Measurements from ENCODE around the gene DGKE.

The DGKE gene

GRCh38 chr17:56850591-56850990 is 16.6 kb downstream of the DGKE start:
- H3K4me3 ChIP-seq (ENCODE audit: low read depth, low read length, poor library complexity, severe bottlenecking), result no peak overlapping the region
- no peak overlapping the region for H2AFZ ChIP-seq (ENCODE audit: low read length)
- no peaks in the 10 kb centered on the region for H3F3A ChIP-seq (ENCODE audit: insufficient read depth, low read length)
- H3K79me2 ChIP-seq (ENCODE audit: insufficient read depth, low read length), result no peaks in the 10 kb centered on the region
- no peaks in the 10 kb centered on the region for H3K27me3 ChIP-seq (ENCODE audit: insufficient read depth, low read length)
- no peaks in the 10 kb centered on the region for H3K9me2 ChIP-seq (ENCODE audit: low read depth, low read length)
- H3K9me3 ChIP-seq (ENCODE audit: low read length), result no peaks in the 10 kb centered on the region
- H3K36me3 ChIP-seq (ENCODE audit: insufficient read depth, low read length), result peaks cover 77% of the 10 kb centered on the region
- H3K9ac ChIP-seq (ENCODE audit: low read length), result no peak overlapping the region
- peaks cover 10% of the 10 kb centered on the region for H3K4me1 ChIP-seq (ENCODE audit: insufficient read depth, low read length, severe bottlenecking)
- peak overlapping the region; percentile 44 for H3K27ac ChIP-seq (ENCODE audit: low read depth, low read length, poor library complexity, severe bottlenecking)
- TF ChIP-seq EZH2 (IDR thresholded peaks at IDR 0.05; ENCODE audit: borderline replicate concordance, low read length), result no peak
- no peak for TF ChIP-seq CTCF (IDR thresholded peaks at IDR 0.05; ENCODE audit: low read length)
- no peaks in the 10 kb centered on the region for H4K20me1 ChIP-seq (ENCODE audit: insufficient read depth, low read length)
- H3K4me2 ChIP-seq (ENCODE audit: low read length), result no peak overlapping the region

- Histone ChIP-seq H3K9ac (ENCODE audit: low read length) (no peak overlapping the region), H3K9me2 (ENCODE audit: low read depth, low read length) (no peaks in the 10 kb centered on the region), H3K27me3 (ENCODE audit: insufficient read depth, low read length) (no peaks in the 10 kb centered on the region), H3F3A (ENCODE audit: insufficient read depth, low read length) (no peaks in the 10 kb centered on the region), H3K4me1 (ENCODE audit: insufficient read depth, low read length, severe bottlenecking) (peaks cover 10% of the 10 kb centered on the region), H3K27ac (ENCODE audit: low read depth, low read length, poor library complexity, severe bottlenecking) (peak overlapping the region; percentile 44), H4K20me1 (ENCODE audit: insufficient read depth, low read length) (no peaks in the 10 kb centered on the region), H3K9me3 (ENCODE audit: low read length) (no peaks in the 10 kb centered on the region), H3K4me2 (ENCODE audit: low read length) (no peak overlapping the region), H3K79me2 (ENCODE audit: insufficient read depth, low read length) (no peaks in the 10 kb centered on the region), H3K36me3 (ENCODE audit: insufficient read depth, low read length) (peaks cover 76% of the 10 kb centered on the region), H2AFZ (ENCODE audit: low read length) (no peak overlapping the region), H3K4me3 (ENCODE audit: low read depth, low read length, poor library complexity, severe bottlenecking) (no peak overlapping the region)
- TF ChIP-seq EZH2 (IDR thresholded peaks at IDR 0.05; ENCODE audit: borderline replicate concordance, low read length) (no peak), CTCF (IDR thresholded peaks at IDR 0.05; ENCODE audit: low read length) (no peak)
Observed at GRCh38 chr17:56851008-56851407, 17.1 kb downstream of the DGKE start.

GRCh38 chr17:56861899-56862298 is 27.9 kb downstream of the DGKE start:
- TF ChIP-seq EZH2 (IDR thresholded peaks at IDR 0.05; ENCODE audit: borderline replicate concordance, low read length), result no peak
- TF ChIP-seq CTCF (IDR thresholded peaks at IDR 0.05; ENCODE audit: low read length), result no peak
- Histone ChIP-seq H2AFZ (ENCODE audit: low read length) (no peak overlapping the region), H3K9me2 (ENCODE audit: low read depth, low read length) (no peaks in the 10 kb centered on the region), H4K20me1 (ENCODE audit: insufficient read depth, low read length) (no peaks in the 10 kb centered on the region), H3K9me3 (ENCODE audit: low read length) (no peaks in the 10 kb centered on the region), H3K4me2 (ENCODE audit: low read length) (no peak overlapping the region), H3K27ac (ENCODE audit: low read depth, low read length, poor library complexity, severe bottlenecking) (no peak overlapping the region), H3K36me3 (ENCODE audit: insufficient read depth, low read length) (peaks cover 53% of the 10 kb centered on the region; the same call in 1 of the 2 replicates), H3K4me1 (ENCODE audit: insufficient read depth, low read length, severe bottlenecking) (peaks cover 8% of the 10 kb centered on the region), H3K27me3 (ENCODE audit: insufficient read depth, low read length) (no peaks in the 10 kb centered on the region), H3K4me3 (ENCODE audit: low read depth, low read length, poor library complexity, severe bottlenecking) (no peak overlapping the region), H3K79me2 (ENCODE audit: insufficient read depth, low read length) (no peaks in the 10 kb centered on the region), H3F3A (ENCODE audit: insufficient read depth, low read length) (no peaks in the 10 kb centered on the region), H3K9ac (ENCODE audit: low read length) (no peak overlapping the region)

Data from OCI-LY1 (cell line).